Spleen (tissue), 7 donors: ENCODE measurements around the gene KRTAP21-3.

Experiments
- POLR2A ChIP-seq, 3 donors: fragments of 450-650 bp; IDR thresholded peaks; one replicate each; pipeline ENCODE4 v1.5.1; 2017; ENCODE audit warnings: antibody characterized with exemption in 3 of 3, mild to moderate bottlenecking in 1 of 3
- TF ChIP-seq, protein P1 (sequence below), 11 experiments: fragments of 200-600 bp in 7 of 11; fragments of 450-650 bp in 4 of 11; sonication (generic) in 4 of 11; IDR thresholded peaks in 8 of 11; conservative IDR thresholded peaks in 3 of 11; 1 replicate in 7 of 11; 2 replicates in 4 of 11; pipeline versions ENCODE4 v1.4.0 to v1.8.0; 2016 to 2021; ENCODE audit warnings: antibody characterized with exemption in 11 of 11, inconsistent platforms in 4 of 11, mild to moderate bottlenecking in 1 of 11
- donor health status: DM: no; HTN: no; CAD: no; lungs with moderate emphysema.
- donor health status: DM: no; HTN: no; CAD: no.
- donor health status: DM: no; HTN: no; CAD: no.

DNA sequence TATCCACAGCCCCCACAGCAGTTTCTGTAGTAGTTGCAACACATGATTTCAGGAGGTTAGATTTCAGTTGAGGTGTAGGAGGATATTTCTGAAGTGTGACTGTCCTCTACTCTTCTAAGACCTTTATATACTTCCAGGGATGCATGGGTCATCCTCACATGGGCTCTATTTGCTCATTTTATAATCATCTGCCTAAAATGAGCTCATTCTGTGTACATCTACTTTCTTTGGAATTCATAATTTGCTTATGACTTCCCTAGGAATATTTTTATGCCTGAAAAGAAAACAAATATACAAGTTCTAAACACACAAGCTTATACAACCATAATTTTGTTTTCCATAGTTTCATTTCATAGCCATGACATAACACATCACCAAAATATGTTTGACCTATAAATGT is 28.6 kb upstream of the KRTAP21-3 start, which contains the start of gene KRTAP21-2:
- TF ChIP-seq, protein P1, sequence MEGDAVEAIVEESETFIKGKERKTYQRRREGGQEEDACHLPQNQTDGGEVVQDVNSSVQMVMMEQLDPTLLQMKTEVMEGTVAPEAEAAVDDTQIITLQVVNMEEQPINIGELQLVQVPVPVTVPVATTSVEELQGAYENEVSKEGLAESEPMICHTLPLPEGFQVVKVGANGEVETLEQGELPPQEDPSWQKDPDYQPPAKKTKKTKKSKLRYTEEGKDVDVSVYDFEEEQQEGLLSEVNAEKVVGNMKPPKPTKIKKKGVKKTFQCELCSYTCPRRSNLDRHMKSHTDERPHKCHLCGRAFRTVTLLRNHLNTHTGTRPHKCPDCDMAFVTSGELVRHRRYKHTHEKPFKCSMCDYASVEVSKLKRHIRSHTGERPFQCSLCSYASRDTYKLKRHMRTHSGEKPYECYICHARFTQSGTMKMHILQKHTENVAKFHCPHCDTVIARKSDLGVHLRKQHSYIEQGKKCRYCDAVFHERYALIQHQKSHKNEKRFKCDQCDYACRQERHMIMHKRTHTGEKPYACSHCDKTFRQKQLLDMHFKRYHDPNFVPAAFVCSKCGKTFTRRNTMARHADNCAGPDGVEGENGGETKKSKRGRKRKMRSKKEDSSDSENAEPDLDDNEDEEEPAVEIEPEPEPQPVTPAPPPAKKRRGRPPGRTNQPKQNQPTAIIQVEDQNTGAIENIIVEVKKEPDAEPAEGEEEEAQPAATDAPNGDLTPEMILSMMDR (IDR thresholded peaks at IDR 0.05 in 8 of 11, conservative IDR thresholded peaks at IDR 0.05 in 3 of 11): no peak
- TF ChIP-seq POLR2A (IDR thresholded peaks at IDR 0.05): no peak
